ENCODE data around the gene ACSM2B. TPM values are rescaled to one million over a fixed set of nuclear protein-coding genes. Genes with fewer than 3 reads are reported as not detected.
"Not testable (repeated sequence)": the region's sequence is repeated elsewhere in the genome, so short reads cannot be mapped to it uniquely, and the experiment has no call there.

Gene ACSM2B
- total and polyA plus RNA-seq, 7 donors: 0.03 to 0.14 TPM; not detected in 5

DNA sequence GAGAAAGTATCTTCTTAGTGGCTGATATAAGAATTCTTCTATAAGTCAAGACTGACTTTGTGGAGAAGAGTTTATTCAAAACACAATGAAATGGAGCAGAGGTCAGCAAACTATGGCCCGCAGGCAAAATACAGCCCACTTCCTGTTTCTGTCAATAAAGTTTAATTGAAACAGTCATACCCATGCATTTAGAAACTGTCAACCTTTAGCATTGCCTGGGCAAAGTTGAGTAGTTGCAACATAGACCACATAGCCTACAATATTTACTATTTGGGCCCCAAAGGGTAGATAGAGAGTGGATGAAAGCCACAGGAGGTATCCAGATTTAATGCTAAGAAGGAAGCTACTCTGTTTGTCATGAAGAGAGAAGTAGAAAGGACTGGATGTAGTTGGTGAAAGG lies 38.0 kb downstream of the ACSM2B start:
- DNase-seq: no peak
- Histone ChIP-seq H3K9me3 (no peaks in the 10 kb centered on the region), H3K4me1 (no peaks in the 10 kb centered on the region), H3K27ac (no peak overlapping the region), H3K4me3 (no peak overlapping the region), H3K27me3 (no peaks in the 10 kb centered on the region), H3K36me3 (no peaks in the 10 kb centered on the region)
- no peak for TF ChIP-seq POLR2A (IDR thresholded peaks at IDR 0.05)
- no peak for TF ChIP-seq POLR2AphosphoS5 (IDR thresholded peaks at IDR 0.05)
- TF ChIP-seq CTCF (IDR thresholded peaks at IDR 0.05): no peak
- no peak for TF ChIP-seq EP300 (IDR thresholded peaks at IDR 0.05)
- intact Hi-C loops (cut with DNase I): no loop called here
- 0 to 33% methylated on average over 1 of the region's 1 CpG for WGBS, 2 donors

GRCh38 chr16:20536669-20537068 lies 39.5 kb downstream of the ACSM2B start:
- H3K27ac ChIP-seq; H3K27me3 ChIP-seq; H3K9me3 ChIP-seq; H3K4me1 ChIP-seq; H3K4me3 ChIP-seq; DNase-seq; H3K36me3 ChIP-seq; intact Hi-C loops (cut with DNase I): not testable (repeated sequence)
- 66 to 73% methylated on average over 1 of the region's 1 CpG for WGBS, 2 donors

- DNase-seq; H3K27ac ChIP-seq; intact Hi-C loops (cut with DNase I); H3K27me3 ChIP-seq; H3K4me3 ChIP-seq; H3K9me3 ChIP-seq; H3K36me3 ChIP-seq; H3K4me1 ChIP-seq: not testable (repeated sequence)
- WGBS, 2 donors: no CpG with 5 or more reads among the region's 3 CpGs
These were observed 43.8 kb downstream of the ACSM2B start for GRCh38 chr16:20532284-20532792.

DNA sequence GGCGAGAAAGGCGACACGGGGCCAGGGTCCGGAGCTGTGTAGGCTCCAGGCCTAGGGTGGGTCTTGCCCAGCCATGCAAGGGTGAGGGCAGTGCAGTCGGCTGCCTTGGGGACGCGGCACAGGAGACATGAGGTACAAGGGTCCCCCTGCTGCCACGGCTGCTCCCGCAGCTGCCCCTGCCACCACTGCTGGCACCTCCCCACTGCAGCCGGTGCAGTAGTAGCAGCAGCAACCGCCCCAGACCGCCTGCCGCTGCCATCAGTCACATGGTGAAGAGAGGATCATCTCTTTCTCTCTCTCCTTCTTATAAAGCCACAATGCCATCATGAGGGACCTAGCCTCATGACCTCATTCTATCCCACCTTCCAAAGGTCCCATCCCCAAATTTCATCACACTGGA lies 44.4 kb downstream of the ACSM2B start:
- DNase-seq; H3K27me3 ChIP-seq; intact Hi-C loops (cut with DNase I); H3K4me3 ChIP-seq; H3K27ac ChIP-seq; H3K4me1 ChIP-seq; H3K9me3 ChIP-seq; H3K36me3 ChIP-seq: not testable (repeated sequence)
- WGBS, 2 donors: no CpG with 5 or more reads among the region's 13 CpGs

DNA sequence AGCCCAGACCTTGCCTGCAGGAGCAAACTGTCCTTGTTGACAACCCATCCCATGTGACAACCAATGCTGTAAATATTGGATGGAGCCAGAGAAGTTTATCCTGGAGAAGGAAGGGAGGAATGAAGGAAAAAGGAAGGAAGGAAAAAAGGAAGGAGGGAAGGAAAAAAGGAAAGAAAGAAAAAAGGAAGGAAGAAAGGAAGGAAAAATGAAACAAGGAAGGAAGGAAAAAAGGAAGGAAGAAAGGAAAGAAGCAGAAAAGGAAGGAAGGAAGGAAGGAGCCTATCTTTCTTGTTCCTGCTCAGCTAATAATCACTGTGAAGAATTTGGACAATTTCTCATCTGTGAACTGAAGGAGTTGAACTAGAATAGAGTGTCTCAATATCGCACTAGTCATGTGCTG lies 56.1 kb downstream of the ACSM2B start:
- no peaks in the 10 kb centered on the region for H3K4me1 ChIP-seq
- no peaks in the 10 kb centered on the region for H3K27me3 ChIP-seq
- no peak overlapping the region for H3K4me3 ChIP-seq
- intact Hi-C loops (cut with DNase I): no loop called here
- no peaks in the 10 kb centered on the region for H3K36me3 ChIP-seq
- DNase-seq: no peak
- no peaks in the 10 kb centered on the region for H3K9me3 ChIP-seq
- TF ChIP-seq CTCF (IDR thresholded peaks at IDR 0.05): no peak
- TF ChIP-seq POLR2AphosphoS5 (IDR thresholded peaks at IDR 0.05): no peak
- TF ChIP-seq EP300 (IDR thresholded peaks at IDR 0.05): no peak
- no peak for TF ChIP-seq POLR2A (IDR thresholded peaks at IDR 0.05)
- no peak overlapping the region for H3K27ac ChIP-seq
- WGBS, 2 donors: 83 to 85% methylated on average over 1 of the region's 1 CpG

- H3K27ac ChIP-seq: no peak overlapping the region
- H3K36me3 ChIP-seq: no peaks in the 10 kb centered on the region
- 50 to 64% methylated on average over 3 of the region's 3 CpGs for WGBS, 2 donors
- no peaks in the 10 kb centered on the region for H3K4me1 ChIP-seq
- H3K4me3 ChIP-seq: no peak overlapping the region
- no peaks in the 10 kb centered on the region for H3K9me3 ChIP-seq
- no peaks in the 10 kb centered on the region for H3K27me3 ChIP-seq
- DNase-seq: no peak
- no peak for TF ChIP-seq CTCF (IDR thresholded peaks at IDR 0.05)
- no peak for TF ChIP-seq EP300 (IDR thresholded peaks at IDR 0.05)
- TF ChIP-seq POLR2AphosphoS5 (IDR thresholded peaks at IDR 0.05): no peak
- TF ChIP-seq POLR2A (IDR thresholded peaks at IDR 0.05): no peak
- intact Hi-C loops (cut with DNase I): no loop called here
These were observed 56.9 kb downstream of the ACSM2B start for GRCh38 chr16:20519231-20519630.

Measured in sigmoid colon (tissue), 7 donors.